MM.1S (cell line): ENCODE measurements around the gene ENGASE.
"Not testable (repeated sequence)": the region's sequence is repeated elsewhere in the genome, so short reads cannot be mapped to it uniquely, and the experiment has no call there.

ENCODE experiments used
- DNase-seq: peaks from one replicate; pipeline ENCODE4 v3.0.0-alpha.2; 2015
- H2AFZ ChIP-seq: fragments of 300-600 bp; sonication (generic); 2 replicates; pipeline ENCODE4 v1.6.0; 2016; ENCODE audit warnings: antibody characterized with exemption, low read length
- H3F3A ChIP-seq: fragments of 300-600 bp; sonication (generic); 2 replicates; pipeline ENCODE4 v1.6.1; 2016; ENCODE audit warnings: mild to moderate bottlenecking, antibody characterized with exemption, low read length, moderate library complexity, mixed read lengths; ENCODE audit not compliant: insufficient read depth
- H3K27ac ChIP-seq: fragments of 300-600 bp; sonication (generic); 2 replicates; pipeline ENCODE4 v1.5.1; 2016; ENCODE audit warnings: mild to moderate bottlenecking, low read length
- H3K27me3 ChIP-seq: fragments of 300-600 bp; sonication (generic); replicated peaks from 2 replicates; pipeline ENCODE4 v1.6.0; 2016; ENCODE audit warnings: low read length; ENCODE audit not compliant: insufficient read depth
- H3K36me3 ChIP-seq: fragments of 300-600 bp; sonication (generic); replicated peaks from 2 replicates; pipeline ENCODE4 v1.6.1; 2016; ENCODE audit warnings: mild to moderate bottlenecking, low read length, mixed read lengths; ENCODE audit not compliant: insufficient read depth
- H3K4me1 ChIP-seq: fragments of 300-600 bp; sonication (generic); 2 replicates; pipeline ENCODE4 v1.6.1; 2016; ENCODE audit warnings: low read length, mixed read lengths
- H3K4me2 ChIP-seq: fragments of 300-600 bp; sonication (generic); 2 replicates; pipeline ENCODE4 v1.6.0; 2016; ENCODE audit warnings: low read depth, low read length
- H3K4me3 ChIP-seq: fragments of 300-600 bp; sonication (generic); 2 replicates; pipeline ENCODE4 v1.5.1; 2016; ENCODE audit warnings: low read length, mixed read lengths
- H3K79me2 ChIP-seq: fragments of 300-600 bp; sonication (generic); 2 replicates; pipeline ENCODE4 v1.6.1; 2016; ENCODE audit warnings: mixed run types, low read length, mixed read lengths
- H3K9ac ChIP-seq: fragments of 300-600 bp; sonication (generic); 2 replicates; pipeline ENCODE4 v1.6.1; 2016; ENCODE audit warnings: low read length, mixed read lengths
- H3K9me2 ChIP-seq: fragments of 300-600 bp; sonication (generic); replicated peaks from 2 replicates; pipeline ENCODE4 v1.6.1; 2016; ENCODE audit warnings: mild to moderate bottlenecking, low read length, mixed read lengths; ENCODE audit not compliant: insufficient read depth
- H3K9me3 ChIP-seq: fragments of 300-600 bp; sonication (generic); replicated peaks from 2 replicates; pipeline ENCODE4 v1.6.1; 2016; ENCODE audit warnings: mild to moderate bottlenecking, low read length, mixed read lengths; ENCODE audit not compliant: insufficient read depth
- H4K20me1 ChIP-seq: fragments of 300-600 bp; sonication (generic); 2 replicates; pipeline ENCODE4 v1.6.1; 2016; ENCODE audit warnings: mild to moderate bottlenecking, low read length, moderate library complexity, mixed read lengths; ENCODE audit not compliant: insufficient read depth
- CTCF ChIP-seq: fragments of 300-600 bp; sonication (generic); IDR thresholded peaks from 2 replicates; pipeline ENCODE4 v1.5.1; 2016; ENCODE audit warnings: antibody characterized with exemption, low read length, mixed read lengths
- EZH2 ChIP-seq: fragments of 300-600 bp; sonication (generic); optimal IDR thresholded peaks from 2 replicates; pipeline ENCODE3; 2017; ENCODE audit warnings: low read depth, mild to moderate bottlenecking, antibody characterized with exemption, low read length, mixed read lengths
- EZH2phosphoT487 ChIP-seq: fragments of 300-600 bp; sonication (generic); IDR thresholded peaks from 2 replicates; pipeline ENCODE4 v1.6.1; 2018; ENCODE audit warnings: antibody characterized with exemption, low read length

ENGASE gene

GRCh38 chr17:79073706-79074088, 927 bp upstream of the ENGASE start:
- H3K79me2 ChIP-seq = no peaks in the 10 kb centered on the region
- peaks cover 41% of the 10 kb centered on the region for H3K27me3 ChIP-seq
- no peaks in the 10 kb centered on the region for H3K9me2 ChIP-seq
- no peaks in the 10 kb centered on the region for H4K20me1 ChIP-seq
- H3K4me2 ChIP-seq = no peak overlapping the region
- H3K27ac ChIP-seq = no peak overlapping the region
- no peaks in the 10 kb centered on the region for H3K4me1 ChIP-seq
- H3F3A ChIP-seq = no peaks in the 10 kb centered on the region
- no peaks in the 10 kb centered on the region for H3K9me3 ChIP-seq
- TF ChIP-seq EZH2phosphoT487 (no peak), EZH2 (no peak), CTCF (no peak)
- H3K9ac ChIP-seq = no peak overlapping the region
- no peak overlapping the region for H2AFZ ChIP-seq
- no peaks in the 10 kb centered on the region for H3K36me3 ChIP-seq
- DNase-seq = no peak
- no peak overlapping the region for H3K4me3 ChIP-seq

- not testable (repeated sequence) for H3K9ac ChIP-seq, H3K79me2 ChIP-seq, H4K20me1 ChIP-seq, DNase-seq, H3K36me3 ChIP-seq, H3K9me3 ChIP-seq, H3K27ac ChIP-seq, H3K4me1 ChIP-seq, H2AFZ ChIP-seq, H3K9me2 ChIP-seq, H3K4me3 ChIP-seq, H3F3A ChIP-seq
- peak overlapping the region; percentile 78; the same call in 1 of the 2 replicates for H3K4me2 ChIP-seq
- H3K27me3 ChIP-seq = peaks cover 37% of the 10 kb centered on the region
Measured at GRCh38 chr17:79074121-79074648, 439 bp upstream of the ENGASE start.

GRCh38 chr17:79075446-79075750, 774 bp downstream of the ENGASE start:
- Histone ChIP-seq H3K4me1 (no peaks in the 10 kb centered on the region), H3K9ac (peak overlapping the region; percentile 39; the same call in 1 of the 2 replicates), H2AFZ (peak overlapping the region; percentile 83), H3K27me3 (peaks cover 25% of the 10 kb centered on the region), H3K9me2 (no peaks in the 10 kb centered on the region), H3K36me3 (no peaks in the 10 kb centered on the region), H3F3A (no peaks in the 10 kb centered on the region), H3K79me2 (no peaks in the 10 kb centered on the region), H3K4me2 (peak overlapping the region; percentile 78), H3K9me3 (no peaks in the 10 kb centered on the region), H4K20me1 (no peaks in the 10 kb centered on the region), H3K27ac (no peak overlapping the region), H3K4me3 (peak overlapping the region; percentile 65)
- TF ChIP-seq CTCF (no peak), EZH2 (no peak), EZH2phosphoT487 (no peak)
- no peak for DNase-seq

- Histone ChIP-seq H3K27me3 (peaks cover 22% of the 10 kb centered on the region), H3F3A (no peaks in the 10 kb centered on the region), H3K79me2 (no peaks in the 10 kb centered on the region), H3K9me3 (no peaks in the 10 kb centered on the region), H3K36me3 (no peaks in the 10 kb centered on the region), H3K9ac (no peak overlapping the region), H4K20me1 (no peaks in the 10 kb centered on the region), H3K9me2 (no peaks in the 10 kb centered on the region), H3K4me2 (peak overlapping the region; percentile 78), H3K4me1 (no peaks in the 10 kb centered on the region), H3K4me3 (peak overlapping the region; percentile 65; the same call in 1 of the 2 replicates), H3K27ac (no peak overlapping the region), H2AFZ (no peak overlapping the region)
- DNase-seq = no peak
- TF ChIP-seq CTCF = no peak
- no peak for TF ChIP-seq EZH2
- no peak for TF ChIP-seq EZH2phosphoT487
Measured at GRCh38 chr17:79075861-79076406, 1.3 kb downstream of the ENGASE start.
